NT2/D1 (cell line): ENCODE measurements around the gene C6orf120.

Source experiments
- SUZ12 ChIP-seq: IDR thresholded peaks from 2 replicates; pipeline ENCODE4 v1.6.1; 2011; ENCODE audit not compliant: insufficient read length, insufficient read depth; ENCODE audit errors: extremely low read depth
- YY1 ChIP-seq: IDR thresholded peaks from 2 replicates; pipeline ENCODE4 v1.6.1; 2011; ENCODE audit not compliant: insufficient read length, insufficient read depth
- ZNF274 ChIP-seq: IDR thresholded peaks from 2 replicates; pipeline ENCODE4 v1.6.1; 2011; ENCODE audit warnings: mild to moderate bottlenecking, low read depth, low read length

GRCh38 chr6:169652896-169653295, 49.0 kb upstream of the C6orf120 start:
- no peak for TF ChIP-seq ZNF274
- TF ChIP-seq YY1: no peak
- no peak for TF ChIP-seq SUZ12
